HEK293 (cell line): ENCODE measurements around the gene BCL2L13.

Source experiments
- TCF7L2 ChIP-seq: IDR thresholded peaks from 2 replicates; pipeline ENCODE4 v1.6.1; 2011; ENCODE audit warnings: low read depth, mild to moderate bottlenecking, inconsistent platforms, low read length, moderate library complexity, borderline replicate concordance
- ZBTB26 ChIP-seq: fragments of 450-650 bp; formaldehyde crosslinking; optimal IDR thresholded peaks from 2 replicates; pipeline ENCODE3; 2016; ENCODE audit warnings: missing biosample characterization, mild to moderate bottlenecking, missing genetic modification characterization
- ZEB2 ChIP-seq: fragments of 450-650 bp; formaldehyde crosslinking; IDR thresholded peaks from 2 replicates; pipeline ENCODE4 v1.5.1; 2016; ENCODE audit warnings: missing biosample characterization, missing genetic modification characterization
- ZNF184 ChIP-seq: fragments of 450-650 bp; IDR thresholded peaks from 2 replicates; pipeline ENCODE4 v1.5.1; 2018; ENCODE audit warnings: missing biosample characterization, mild to moderate bottlenecking, missing genetic modification characterization
- ZNF23 ChIP-seq: fragments of 450-650 bp; formaldehyde crosslinking; IDR thresholded peaks from 2 replicates; pipeline ENCODE4 v1.5.1; 2016; ENCODE audit warnings: missing biosample characterization, missing genetic modification characterization, borderline replicate concordance
- ZNF24 ChIP-seq: fragments of 450-650 bp; formaldehyde crosslinking; IDR thresholded peaks from 2 replicates; pipeline ENCODE4 v1.5.1; 2016; ENCODE audit warnings: missing biosample characterization, missing genetic modification characterization
- ZNF530 ChIP-seq: fragments of 450-650 bp; formaldehyde crosslinking; IDR thresholded peaks from 2 replicates; pipeline ENCODE4 v1.5.1; 2016; ENCODE audit warnings: low read depth, missing biosample characterization, missing genetic modification characterization
- ZNF639 ChIP-seq: fragments of 450-650 bp; formaldehyde crosslinking; IDR thresholded peaks from 2 replicates; pipeline ENCODE4 v1.5.1; 2016; ENCODE audit warnings: missing biosample characterization, missing genetic modification characterization
- TF ChIP-seq, protein P1 (sequence below): fragments of 450-650 bp; formaldehyde crosslinking; IDR thresholded peaks from 2 replicates; pipeline ENCODE4 v1.5.1; 2016; ENCODE audit warnings: missing biosample characterization, missing genetic modification characterization
- TF ChIP-seq, protein P2 (sequence below): fragments of 450-650 bp; formaldehyde crosslinking; IDR thresholded peaks from 2 replicates; pipeline ENCODE4 v1.5.1; 2016; ENCODE audit warnings: missing biosample characterization, missing genetic modification characterization

GRCh38 chr22:17707526-17707925 is 69.0 kb downstream of the BCL2L13 start:
- TF ChIP-seq, protein P1, sequence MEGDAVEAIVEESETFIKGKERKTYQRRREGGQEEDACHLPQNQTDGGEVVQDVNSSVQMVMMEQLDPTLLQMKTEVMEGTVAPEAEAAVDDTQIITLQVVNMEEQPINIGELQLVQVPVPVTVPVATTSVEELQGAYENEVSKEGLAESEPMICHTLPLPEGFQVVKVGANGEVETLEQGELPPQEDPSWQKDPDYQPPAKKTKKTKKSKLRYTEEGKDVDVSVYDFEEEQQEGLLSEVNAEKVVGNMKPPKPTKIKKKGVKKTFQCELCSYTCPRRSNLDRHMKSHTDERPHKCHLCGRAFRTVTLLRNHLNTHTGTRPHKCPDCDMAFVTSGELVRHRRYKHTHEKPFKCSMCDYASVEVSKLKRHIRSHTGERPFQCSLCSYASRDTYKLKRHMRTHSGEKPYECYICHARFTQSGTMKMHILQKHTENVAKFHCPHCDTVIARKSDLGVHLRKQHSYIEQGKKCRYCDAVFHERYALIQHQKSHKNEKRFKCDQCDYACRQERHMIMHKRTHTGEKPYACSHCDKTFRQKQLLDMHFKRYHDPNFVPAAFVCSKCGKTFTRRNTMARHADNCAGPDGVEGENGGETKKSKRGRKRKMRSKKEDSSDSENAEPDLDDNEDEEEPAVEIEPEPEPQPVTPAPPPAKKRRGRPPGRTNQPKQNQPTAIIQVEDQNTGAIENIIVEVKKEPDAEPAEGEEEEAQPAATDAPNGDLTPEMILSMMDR (tag by site-specific recombination), result no peak
- TF ChIP-seq, protein P2, sequence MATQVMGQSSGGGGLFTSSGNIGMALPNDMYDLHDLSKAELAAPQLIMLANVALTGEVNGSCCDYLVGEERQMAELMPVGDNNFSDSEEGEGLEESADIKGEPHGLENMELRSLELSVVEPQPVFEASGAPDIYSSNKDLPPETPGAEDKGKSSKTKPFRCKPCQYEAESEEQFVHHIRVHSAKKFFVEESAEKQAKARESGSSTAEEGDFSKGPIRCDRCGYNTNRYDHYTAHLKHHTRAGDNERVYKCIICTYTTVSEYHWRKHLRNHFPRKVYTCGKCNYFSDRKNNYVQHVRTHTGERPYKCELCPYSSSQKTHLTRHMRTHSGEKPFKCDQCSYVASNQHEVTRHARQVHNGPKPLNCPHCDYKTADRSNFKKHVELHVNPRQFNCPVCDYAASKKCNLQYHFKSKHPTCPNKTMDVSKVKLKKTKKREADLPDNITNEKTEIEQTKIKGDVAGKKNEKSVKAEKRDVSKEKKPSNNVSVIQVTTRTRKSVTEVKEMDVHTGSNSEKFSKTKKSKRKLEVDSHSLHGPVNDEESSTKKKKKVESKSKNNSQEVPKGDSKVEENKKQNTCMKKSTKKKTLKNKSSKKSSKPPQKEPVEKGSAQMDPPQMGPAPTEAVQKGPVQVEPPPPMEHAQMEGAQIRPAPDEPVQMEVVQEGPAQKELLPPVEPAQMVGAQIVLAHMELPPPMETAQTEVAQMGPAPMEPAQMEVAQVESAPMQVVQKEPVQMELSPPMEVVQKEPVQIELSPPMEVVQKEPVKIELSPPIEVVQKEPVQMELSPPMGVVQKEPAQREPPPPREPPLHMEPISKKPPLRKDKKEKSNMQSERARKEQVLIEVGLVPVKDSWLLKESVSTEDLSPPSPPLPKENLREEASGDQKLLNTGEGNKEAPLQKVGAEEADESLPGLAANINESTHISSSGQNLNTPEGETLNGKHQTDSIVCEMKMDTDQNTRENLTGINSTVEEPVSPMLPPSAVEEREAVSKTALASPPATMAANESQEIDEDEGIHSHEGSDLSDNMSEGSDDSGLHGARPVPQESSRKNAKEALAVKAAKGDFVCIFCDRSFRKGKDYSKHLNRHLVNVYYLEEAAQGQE (tag by site-specific recombination), result no peak
- TF ChIP-seq ZBTB26, result no peak
- no peak for TF ChIP-seq ZEB2 (tag by site-specific recombination)
- TF ChIP-seq ZNF639 (tag by site-specific recombination), result no peak
- TF ChIP-seq ZNF184, result no peak
- TF ChIP-seq ZNF23 (tag by site-specific recombination), result no peak
- TF ChIP-seq ZNF530 (tag by site-specific recombination), result no peak
- TF ChIP-seq ZNF24 (tag by site-specific recombination), result no peak
- no peak for TF ChIP-seq TCF7L2
